ENCODE data around the gene MBLAC1. TPM values are rescaled to one million over a fixed set of nuclear protein-coding genes. Genes with fewer than 3 reads are reported as not detected.
A peak's percentile ranks its signal among the peaks of the same experiment; 100 is the strongest.

Gene MBLAC1
- total and polyA plus RNA-seq, 2 of the 4 experiments (the other 2 are of a cell fraction): 0.72 to 1.4 TPM

GRCh38 chr7:100137851-100138760 lies 11.3 kb downstream of the MBLAC1 start (continued):
- no peak for TF ChIP-seq ELK1 (IDR thresholded peaks at IDR 0.05; ENCODE audit: borderline replicate concordance, low read depth, low read length)

GRCh38 chr7:100141555-100141949 lies 14.8 kb downstream of the MBLAC1 start:
- intact Hi-C loops (cut with micrococcal nuclease): no loop called here
- H3K27ac ChIP-seq (ENCODE audit: insufficient read depth, low read length): no peak overlapping the region
- H2BK5ac ChIP-seq (ENCODE audit: low read depth, low read length, poor library complexity, severe bottlenecking): no peak overlapping the region
- H2AK9ac ChIP-seq (replicated peaks; ENCODE audit: low read depth, low read length, poor library complexity): no peak overlapping the region
- H2BK20ac ChIP-seq (ENCODE audit: low read depth, low read length): no peak overlapping the region
- no peaks in the 10 kb centered on the region for H3K27me3 ChIP-seq (ENCODE audit: control insufficient read depth, insufficient read depth, low read length)
- no peak overlapping the region for H3K23ac ChIP-seq (ENCODE audit: low read depth, low read length)
- ATAC-seq (ENCODE audit: low read depth) (no peak), DNase-seq (no peak)
- H3K9me1 ChIP-seq (ENCODE audit: insufficient read depth, low read length): no peaks in the 10 kb centered on the region
- dilution Hi-C loops (cut with HindIII; ENCODE audit: low sequenced_read_pairs, unreplicated experiment): no loop called here
- H2AK5ac ChIP-seq (ENCODE audit: low read depth, low read length): no peak overlapping the region
- no peak overlapping the region for H3K18ac ChIP-seq (ENCODE audit: low read depth, low read length)
- H2BK120ac ChIP-seq (ENCODE audit: low read depth, low read length): no peak overlapping the region
- no peak overlapping the region for H3K4me2 ChIP-seq (ENCODE audit: low read depth, low read length)
- H3K4me1 ChIP-seq (ENCODE audit: control insufficient read depth, insufficient read depth, low read length): no peaks in the 10 kb centered on the region
- H2BK15ac ChIP-seq (ENCODE audit: low read depth, low read length): no peak overlapping the region
- CTCF ChIA-PET: interaction anchor here (0.9 kb wide), 1 partner anchor 10 kb away, joined by 3 read pairs; no protein-coding TSS in a partner anchor
- no peaks in the 10 kb centered on the region for H3K36me3 ChIP-seq (ENCODE audit: control insufficient read depth, insufficient read depth, low read length)
- POLR2A ChIA-PET (ENCODE audit: unreplicated experiment): no interaction called here
- H3K4ac ChIP-seq (ENCODE audit: low read depth, low read length): no peak overlapping the region
- H3K79me1 ChIP-seq (ENCODE audit: low read depth in 1 of 2, low read length in 2 of 2): no peaks in the 10 kb centered on the region
- H4K20me1 ChIP-seq (ENCODE audit: insufficient read depth, low read length): no peaks in the 10 kb centered on the region
- in situ Hi-C loops (cut with MboI; ENCODE audit: low sequenced_read_pairs): no loop called here
- H3K9ac ChIP-seq (ENCODE audit: low read depth, low read length): no peak overlapping the region
- no peak overlapping the region for H3K4me3 ChIP-seq (ENCODE audit: insufficient read depth, low read depth, low read length)
- H2AFZ ChIP-seq (replicated peaks; ENCODE audit: low read length, poor library complexity): peak overlapping the region; percentile 33
- no peak overlapping the region for H3K14ac ChIP-seq (replicated peaks; ENCODE audit: low read depth, low read length)
- no CpG with 5 or more reads among the region's 3 CpGs for WGBS, 2 experiments (ENCODE audit: extremely low coverage in 2 of 2, insufficient read length in 1 of 2)
- H4K5ac ChIP-seq (ENCODE audit: low read depth, low read length): no peak overlapping the region
- no peak overlapping the region for H4K8ac ChIP-seq (ENCODE audit: low read depth in 2 of 2, low read length in 2 of 2)
- H4K91ac ChIP-seq (ENCODE audit: insufficient read depth, low read depth, low read length): no peak overlapping the region
- no peaks in the 10 kb centered on the region for H3K9me3 ChIP-seq (ENCODE audit: control insufficient read depth, insufficient read depth, low read length)
- BruUV-seq (replicated peaks): no TSS peak
- no peak overlapping the region for H3K56ac ChIP-seq (ENCODE audit: extremely low read depth, insufficient read depth, low read length)
- TF ChIP-seq CEBPB (IDR thresholded peaks at IDR 0.05; ENCODE audit: low read depth, low read length) (no peak), FOS (IDR thresholded peaks at IDR 0.05; ENCODE audit: low read depth, low read length) (no peak), USF2 (IDR thresholded peaks at IDR 0.05; ENCODE audit: low read depth, low read length) (no peak), SMC3 (IDR thresholded peaks at IDR 0.05; ENCODE audit: low read depth, low read length) (no peak), NFE2L2 (IDR thresholded peaks at IDR 0.05; ENCODE audit: low read depth, low read length) (no peak), CTCF (conservative IDR thresholded peaks at IDR 0.05; ENCODE audit: low read depth, low read length) (no peak), RAD21 (IDR thresholded peaks at IDR 0.05; ENCODE audit: low read length) (no peak), CHD1 (IDR thresholded peaks at IDR 0.05; ENCODE audit: low read depth, low read length) (no peak), ELK1 (IDR thresholded peaks at IDR 0.05; ENCODE audit: borderline replicate concordance, low read depth, low read length) (no peak), RCOR1 (IDR thresholded peaks at IDR 0.05; ENCODE audit: insufficient replicate concordance, low read length) (no peak)
